Endothelial cell of umbilical vein (primary cell): ENCODE results near the gene DNAH11. TPM values are rescaled to one million over a fixed set of nuclear protein-coding genes. Genes with fewer than 3 reads are reported as not detected.

Experiments used
- BruUV-seq: library from RNA; stranded (reverse); fragments of 400-500 nt; replicated peaks from 2 replicates; lab custom pipeline; 2021; lab: Mats Ljungman, UMichigan
- CTCF ChIA-PET: fragments of 300-600, 350-600 bp; sonication (Branson Sonifier 250); formaldehyde crosslinking; loops from one replicate; lab custom pipeline; 2021; ENCODE audit warnings: antibody characterized with exemption, inconsistent platforms; lab: Charles Lee
- POLR2A ChIA-PET: fragments of 300-600, 350-600 bp; sonication (Branson Sonifier 250); formaldehyde crosslinking; loops from one replicate; lab custom pipeline; 2021; ENCODE audit warnings: antibody characterized with exemption, inconsistent platforms; lab: Charles Lee
- DNase-seq: peaks from one replicate; pipeline ENCODE4 v3.0.0-alpha.2; 2011; ENCODE audit warnings: low read depth, low spot score
- FAIRE-seq: peaks from 2 replicates; lab custom pipeline; 2011; peaks lifted over from hg19 to GRCh38; lab: Jason Lieb, UNC
- H2AFZ ChIP-seq: 2 replicates; pipeline ENCODE4 v1.6.0; 2012; ENCODE audit warnings: low read depth, low read length, control low read depth, inconsistent platforms
- H3K27ac ChIP-seq: 2 replicates; pipeline ENCODE4 v1.5.1; 2011; ENCODE audit warnings: low read depth, mild to moderate bottlenecking, control low read depth, low read length, moderate library complexity; ENCODE audit not compliant: insufficient read depth
- H3K27me3 ChIP-seq, 2 experiments: 2 replicates each; pipeline versions ENCODE4 v1.6.0 to v1.6.1; 2011; ENCODE audit warnings: low read length in 2 of 2, mixed read lengths in 1 of 2; ENCODE audit not compliant: control insufficient read depth in 2 of 2, insufficient read depth in 2 of 2
- H3K36me3 ChIP-seq, 2 experiments: 2 replicates in 1 of 2; 3 replicates in 1 of 2; pipeline ENCODE4 v1.5.1; 2011; ENCODE audit warnings: low read length in 2 of 2, mild to moderate bottlenecking in 1 of 2, moderate library complexity in 1 of 2; ENCODE audit not compliant: control insufficient read depth in 2 of 2, insufficient read depth in 2 of 2; ENCODE audit errors: extremely low read depth in 1 of 2
- H3K4me1 ChIP-seq: 3 replicates; pipeline ENCODE4 v1.5.1; 2011; ENCODE audit warnings: mild to moderate bottlenecking, low read length; ENCODE audit not compliant: control insufficient read depth, insufficient read depth; ENCODE audit errors: extremely low read depth
- H3K4me2 ChIP-seq: 2 replicates; pipeline ENCODE4 v1.6.1; 2011; ENCODE audit warnings: low read length, control low read depth, mixed read lengths; ENCODE audit not compliant: insufficient read depth
- H3K4me3 ChIP-seq, 3 experiments: fragments of 200-600 bp in 1 of 3; sonication (generic), shearing (Covaris generic) in 1 of 3; replicated peaks in 1 of 3; 2 replicates each; pipeline ENCODE4 v1.5.1; 2011 to 2016; ENCODE audit warnings: control low read depth in 3 of 3, low read length in 3 of 3, mild to moderate bottlenecking in 2 of 3, inconsistent platforms in 1 of 3, low read depth in 1 of 3, moderate library complexity in 1 of 3; ENCODE audit not compliant: insufficient read depth in 1 of 3
- H3K79me2 ChIP-seq: 2 replicates; pipeline ENCODE4 v1.6.0; 2012; ENCODE audit warnings: low read length, inconsistent platforms; ENCODE audit not compliant: control insufficient read depth, insufficient read depth
- H3K9ac ChIP-seq: replicated peaks from 2 replicates; pipeline ENCODE3; 2011; ENCODE audit warnings: low read length, control low read depth; ENCODE audit not compliant: insufficient read depth; ENCODE audit errors: extremely low read depth
- H3K9me1 ChIP-seq: replicated peaks from 3 replicates; pipeline ENCODE4 v1.6.0; 2011; ENCODE audit warnings: mild to moderate bottlenecking, low read length; ENCODE audit not compliant: control insufficient read depth, insufficient read depth; ENCODE audit errors: extremely low read depth
- H3K9me3 ChIP-seq: replicated peaks from 2 replicates; pipeline ENCODE4 v1.5.1; 2012; ENCODE audit warnings: low read length, inconsistent platforms; ENCODE audit not compliant: control insufficient read depth, insufficient read depth
- H4K20me1 ChIP-seq: replicated peaks from 2 replicates; pipeline ENCODE3; 2011; ENCODE audit warnings: mild to moderate bottlenecking, low read length; ENCODE audit not compliant: control insufficient read depth, insufficient read depth; ENCODE audit errors: extremely low read depth
- EZH2 ChIP-seq: IDR thresholded peaks from 2 replicates; pipeline ENCODE4 v1.6.1; 2012; ENCODE audit warnings: borderline replicate concordance, low read depth, mild to moderate bottlenecking, moderate library complexity, low read length, inconsistent platforms; ENCODE audit not compliant: severe bottlenecking
- FOS ChIP-seq: IDR thresholded peaks from 2 replicates; pipeline ENCODE4 v1.6.1; 2011; ENCODE audit warnings: mild to moderate bottlenecking, low read length, moderate library complexity, borderline replicate concordance; ENCODE audit not compliant: insufficient read depth
- GATA2 ChIP-seq: IDR thresholded peaks from 2 replicates; pipeline ENCODE4 v1.7.0; 2011; ENCODE audit warnings: low read depth, mild to moderate bottlenecking, moderate library complexity, mixed read lengths, low read length; ENCODE audit not compliant: insufficient read length, insufficient read depth
- JUN ChIP-seq: IDR thresholded peaks from 2 replicates; pipeline ENCODE4 v1.6.1; 2011; ENCODE audit warnings: borderline replicate concordance, low read depth; ENCODE audit not compliant: insufficient read length, insufficient read depth
- MYC ChIP-seq: IDR thresholded peaks from one replicate; pipeline ENCODE4 v1.6.1; 2011; ENCODE audit warnings: mild to moderate bottlenecking, low read depth, low read length
- POLR2A ChIP-seq: IDR thresholded peaks from 2 replicates; pipeline ENCODE4 v1.6.1; 2012; ENCODE audit warnings: low read depth, mild to moderate bottlenecking, control low read depth, low read length
- POLR2AphosphoS5 ChIP-seq: IDR thresholded peaks from 2 replicates; pipeline ENCODE4 v1.6.1; 2012; ENCODE audit warnings: low read depth, mild to moderate bottlenecking, control low read depth, low read length, moderate library complexity; ENCODE audit not compliant: insufficient read depth
- dilution Hi-C: fragments of 300-500 bp; cut with MboI; formaldehyde crosslinking; loops from one replicate; pipeline ENCODE4 v1.15.0; 2019; ENCODE audit warnings: low sequenced_read_pairs; ENCODE audit not compliant: extremely low pct_ligation_motif_present
- intact Hi-C: fragments of 100-400 bp; cut with micrococcal nuclease; formaldehyde crosslinking; loops from one replicate; pipeline ENCODE4 v1.10.0; 2022
- polyA plus RNA-seq, 4 experiments: library from polyadenylated mRNA; depleted of rRNA in 3 of 4; stranded (reverse) in 3 of 4; unstranded in 1 of 4; fragments of >200 nt; gene quantifications; 2 replicates each; pipeline versions ENCODE4 v1.2.1 to v1.2.3, GENCODE V29; 2011 to 2012; ENCODE audit warnings: missing spikeins in 1 of 4
- total RNA-seq: library from RNA; stranded (reverse); gene quantifications from 2 replicates; pipeline ENCODE4 v1.2.3, GENCODE V29; 2021
- TF ChIP-seq, protein P1 (sequence below), 2 donors: IDR thresholded peaks; 1 replicate in 1 of 2; 2 replicates in 1 of 2; pipeline ENCODE4 v1.5.1; 2011; ENCODE audit warnings: low read length in 2 of 2, mild to moderate bottlenecking in 2 of 2, moderate library complexity in 2 of 2, control low read depth in 1 of 2, inconsistent platforms in 1 of 2, low read depth in 1 of 2; ENCODE audit not compliant: insufficient read depth in 1 of 2; ENCODE audit errors: extremely low read depth in 1 of 2
- TF ChIP-seq, protein P2 (sequence below): IDR thresholded peaks from 2 replicates; pipeline ENCODE4 v1.6.1; 2011; ENCODE audit not compliant: insufficient read depth, insufficient read length

DNAH11 gene
- total and polyA plus RNA-seq, 2 donors (not counting 3 experiments of a cell fraction or from before 2014, with no cell fraction given), result 0.69 to 0.91 TPM

DNA sequence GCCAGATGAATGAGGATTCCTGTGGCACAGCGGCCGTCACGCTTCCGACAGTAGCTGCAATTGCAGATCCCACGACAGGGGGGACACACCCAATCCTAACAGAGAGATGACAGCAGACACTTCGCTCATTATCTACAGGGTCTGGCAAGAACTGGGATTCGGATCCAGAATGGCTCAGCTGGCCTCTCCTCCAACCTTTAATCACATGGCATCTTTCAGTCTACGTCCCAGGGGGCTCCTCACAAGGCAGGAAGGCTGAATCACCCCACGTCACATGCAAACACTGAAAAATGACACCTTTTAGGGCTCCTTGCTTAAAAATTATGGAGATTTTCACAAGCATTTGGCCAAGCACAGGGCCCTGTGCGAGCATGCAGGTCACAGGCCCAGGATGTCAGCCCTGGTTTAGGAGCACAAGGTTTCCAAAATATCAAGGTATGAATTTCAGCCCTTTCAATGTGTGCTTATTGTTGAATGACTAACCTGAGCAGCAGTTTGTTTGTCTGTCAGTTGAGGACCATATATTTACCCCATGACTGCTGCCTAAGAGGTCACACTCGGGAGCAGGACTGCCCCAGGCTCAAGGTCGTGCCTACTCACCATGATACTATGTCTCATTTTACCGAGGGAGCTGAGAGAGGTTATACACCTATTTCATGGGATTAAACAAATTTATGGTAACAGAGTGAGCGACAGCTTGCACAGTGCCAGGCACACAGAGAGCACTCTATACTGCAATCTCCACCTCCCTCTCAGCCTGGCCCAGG, 360.4 kb downstream of the DNAH11 start:
- no peaks in the 10 kb centered on the region for H3K9me1 ChIP-seq
- POLR2A ChIA-PET, result no interaction called here
- H3K27ac ChIP-seq, result peak overlapping the region; percentile 32
- H4K20me1 ChIP-seq, result no peaks in the 10 kb centered on the region
- no peak overlapping the region for H2AFZ ChIP-seq
- no peaks in the 10 kb centered on the region for H3K27me3 ChIP-seq
- H3K9ac ChIP-seq, result no peak overlapping the region
- H3K9me3 ChIP-seq, result no peaks in the 10 kb centered on the region
- FAIRE-seq, result peak; percentile 26
- H3K4me3 ChIP-seq, result no peak overlapping the region
- DNase-seq, result no peak
- H3K4me1 ChIP-seq, result peaks cover 13% of the 10 kb centered on the region
- dilution Hi-C loops, result no loop called here
- H3K4me2 ChIP-seq, result no peak overlapping the region
- no TSS peak for BruUV-seq
- no peaks in the 10 kb centered on the region for H3K79me2 ChIP-seq
- intact Hi-C loops, result no loop called here
- CTCF ChIA-PET, result interaction anchor here (1.1 kb wide), 1 partner anchor 22 kb away, joined by 3 read pairs; no protein-coding TSS in a partner anchor
- peaks cover 21 to 37% of the 10 kb centered on the region in 2 experiments for H3K36me3 ChIP-seq
- TF ChIP-seq FOS (no peak), MYC (no peak)

DNA sequence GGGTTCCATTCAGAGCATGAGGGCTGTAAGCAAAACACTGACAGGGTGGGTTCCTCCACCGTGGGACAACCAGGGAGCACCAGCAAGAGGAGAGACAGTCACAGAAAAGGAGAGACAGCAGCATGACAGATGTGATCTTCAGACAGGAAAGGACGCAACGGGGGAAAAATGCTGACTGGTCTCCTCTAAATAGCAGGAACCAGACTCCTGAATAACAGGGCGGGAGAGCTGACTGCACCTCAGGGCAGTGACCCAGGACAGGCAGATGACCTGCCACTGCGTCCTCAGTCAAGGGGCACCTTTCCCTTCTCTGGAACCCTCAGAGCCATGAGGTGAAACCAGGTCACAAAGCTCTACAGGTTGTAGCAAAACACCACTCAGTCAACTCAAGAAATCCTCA, 365.9 kb downstream of the DNAH11 start:
- Histone ChIP-seq H3K4me3 (no peak overlapping the region), H3K36me3 (peaks cover 11 to 29% of the 10 kb centered on the region in 2 experiments), H3K4me2 (no peak overlapping the region), H3K9me1 (no peaks in the 10 kb centered on the region), H3K27me3 (no peaks in the 10 kb centered on the region), H2AFZ (no peak overlapping the region), H3K27ac (no peak overlapping the region), H3K4me1 (no peaks in the 10 kb centered on the region), H4K20me1 (no peaks in the 10 kb centered on the region), H3K79me2 (peaks cover 2% of the 10 kb centered on the region), H3K9me3 (no peaks in the 10 kb centered on the region), H3K9ac (no peak overlapping the region)
- no peak for FAIRE-seq
- no peak for DNase-seq
- BruUV-seq, result no TSS peak
- ChIA-PET POLR2A (no interaction called here), CTCF (interaction anchor here (1.3 to 1.5 kb wide), 2 partner anchors 11 to 92 kb away, joined by 4 to 5 read pairs; no protein-coding TSS in a partner anchor)
- intact Hi-C loops, result no loop called here
- dilution Hi-C loops, result no loop called here
- no peak for TF ChIP-seq POLR2A
- TF ChIP-seq EZH2, result no peak
- TF ChIP-seq, protein P1, sequence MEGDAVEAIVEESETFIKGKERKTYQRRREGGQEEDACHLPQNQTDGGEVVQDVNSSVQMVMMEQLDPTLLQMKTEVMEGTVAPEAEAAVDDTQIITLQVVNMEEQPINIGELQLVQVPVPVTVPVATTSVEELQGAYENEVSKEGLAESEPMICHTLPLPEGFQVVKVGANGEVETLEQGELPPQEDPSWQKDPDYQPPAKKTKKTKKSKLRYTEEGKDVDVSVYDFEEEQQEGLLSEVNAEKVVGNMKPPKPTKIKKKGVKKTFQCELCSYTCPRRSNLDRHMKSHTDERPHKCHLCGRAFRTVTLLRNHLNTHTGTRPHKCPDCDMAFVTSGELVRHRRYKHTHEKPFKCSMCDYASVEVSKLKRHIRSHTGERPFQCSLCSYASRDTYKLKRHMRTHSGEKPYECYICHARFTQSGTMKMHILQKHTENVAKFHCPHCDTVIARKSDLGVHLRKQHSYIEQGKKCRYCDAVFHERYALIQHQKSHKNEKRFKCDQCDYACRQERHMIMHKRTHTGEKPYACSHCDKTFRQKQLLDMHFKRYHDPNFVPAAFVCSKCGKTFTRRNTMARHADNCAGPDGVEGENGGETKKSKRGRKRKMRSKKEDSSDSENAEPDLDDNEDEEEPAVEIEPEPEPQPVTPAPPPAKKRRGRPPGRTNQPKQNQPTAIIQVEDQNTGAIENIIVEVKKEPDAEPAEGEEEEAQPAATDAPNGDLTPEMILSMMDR (IDR thresholded peaks at IDR 0.05; ENCODE audit: extremely low read depth in 1 of 2, insufficient read depth in 1 of 2, low read depth in 1 of 2, low read length in 2 of 2), result no peak
- TF ChIP-seq GATA2, result no peak
- TF ChIP-seq, protein P2, sequence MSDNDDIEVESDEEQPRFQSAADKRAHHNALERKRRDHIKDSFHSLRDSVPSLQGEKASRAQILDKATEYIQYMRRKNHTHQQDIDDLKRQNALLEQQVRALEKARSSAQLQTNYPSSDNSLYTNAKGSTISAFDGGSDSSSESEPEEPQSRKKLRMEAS, result no peak
- no peak for TF ChIP-seq POLR2AphosphoS5
- TF ChIP-seq FOS, result no peak
- no peak for TF ChIP-seq MYC
- TF ChIP-seq JUN, result no peak
